Anterior cingulate cortex (tissue), 58 donors: Measurements from ENCODE around the gene TOE1.
A peak's percentile ranks its signal among the peaks of the same experiment; 100 is the strongest.
"Not testable (repeated sequence)": the region's sequence is repeated elsewhere in the genome, so short reads cannot be mapped to it uniquely, and the experiment has no call there.

Source experiments
- DNase-seq, 58 donors: peaks; one replicate each; lab custom pipeline; 2025; lab: John Stamatoyannopoulos, UW

Gene TOE1

DNA sequence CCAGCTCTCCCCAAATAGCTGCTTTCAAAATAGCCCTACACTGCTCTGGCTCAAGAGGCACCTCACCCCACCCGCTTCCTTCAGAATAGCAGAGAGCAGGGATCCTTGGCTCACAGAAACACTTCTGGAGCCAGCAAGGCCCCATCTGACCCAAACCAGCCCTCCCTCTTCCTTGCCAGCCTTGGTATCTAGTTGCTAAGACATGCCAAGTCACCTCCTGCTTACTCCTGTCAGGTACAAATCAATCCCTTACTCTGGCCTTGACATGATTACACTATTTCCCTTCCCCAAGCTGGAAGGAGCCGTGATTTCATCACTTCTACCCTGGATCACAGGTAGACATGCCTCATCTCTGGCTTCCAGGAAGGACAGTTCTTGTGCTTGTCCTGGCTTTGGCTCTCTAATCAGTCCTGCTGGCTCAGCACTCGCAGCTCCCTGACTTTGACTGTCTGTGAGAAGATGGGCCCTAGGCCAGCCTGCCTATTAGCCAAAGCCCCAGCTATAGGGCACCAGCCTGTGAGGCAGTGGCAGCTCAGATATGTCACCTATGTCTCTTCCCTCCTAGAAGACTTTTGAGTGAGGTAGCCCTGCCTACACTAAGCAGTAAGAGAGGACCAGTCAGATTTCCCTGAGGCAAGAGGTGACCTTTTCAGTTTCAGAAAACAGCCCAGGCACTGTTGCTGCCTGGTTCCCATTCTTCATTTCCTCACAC lies 9.2 kb downstream of the TOE1 start:
- DNase-seq: peak in 3 of 58 donors; percentile 11 to 21 (median 19)

DNA sequence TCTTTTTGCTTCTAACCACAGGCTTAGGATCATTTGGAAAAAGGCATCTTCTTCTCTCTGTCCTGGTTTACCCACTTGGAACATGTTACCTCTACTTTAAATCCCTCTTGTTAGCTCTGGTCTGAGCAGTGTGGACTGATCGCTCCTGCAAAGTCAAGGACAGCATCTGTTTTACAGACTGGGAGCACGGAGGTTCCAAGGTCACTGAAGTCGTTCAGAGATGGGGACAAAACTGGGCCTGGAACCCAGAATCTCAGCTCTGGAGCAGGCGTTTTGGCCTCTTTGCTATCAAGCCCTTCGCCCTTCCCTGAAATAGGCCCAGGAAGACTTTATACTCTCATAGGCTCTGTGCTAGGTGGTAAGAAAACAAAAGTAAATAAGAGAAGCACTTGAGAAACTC lies 11.5 kb downstream of the TOE1 start:
- DNase-seq: no peak

DNA sequence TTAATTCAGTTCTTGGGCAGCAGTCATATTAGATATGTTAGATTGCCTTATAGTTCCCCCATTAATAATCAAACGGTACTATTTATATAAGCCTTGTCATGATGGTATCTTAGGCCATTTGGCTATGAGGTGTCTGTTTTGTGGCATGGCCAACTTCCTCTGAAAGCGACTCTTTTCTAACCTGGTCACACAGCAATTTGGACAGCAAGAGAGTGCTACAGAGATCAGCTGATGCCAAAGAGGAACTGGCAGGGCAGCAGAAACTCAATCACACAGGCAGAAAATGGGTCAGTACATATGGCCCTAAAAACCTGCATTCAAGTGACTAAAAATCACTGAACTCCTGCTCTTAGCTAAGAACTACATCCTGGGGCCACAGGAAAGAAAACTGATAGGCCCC lies 13.7 kb downstream of the TOE1 start:
- DNase-seq: peak in 8 of 58 donors; percentile 1 to 17 (median 12)

DNA sequence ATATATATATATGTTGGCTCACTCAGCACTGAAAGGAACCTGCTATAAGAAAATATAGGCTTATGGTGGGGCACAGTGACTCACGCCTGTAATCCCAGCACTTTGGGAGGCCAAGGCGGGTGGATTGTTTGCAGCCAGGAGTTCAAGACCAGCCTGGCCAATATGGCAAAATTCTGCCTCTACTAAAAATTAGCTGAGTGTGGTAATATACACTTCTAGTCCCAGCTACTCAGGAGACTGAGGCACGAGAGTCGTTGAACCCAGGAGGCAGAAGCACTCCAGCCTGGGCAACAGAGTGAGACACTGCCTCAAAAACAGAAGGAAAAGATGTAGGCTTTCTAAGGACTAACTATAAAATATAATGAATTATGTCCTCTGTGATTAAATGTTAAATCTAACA lies 14.9 kb downstream of the TOE1 start:
- DNase-seq: no peak

DNA sequence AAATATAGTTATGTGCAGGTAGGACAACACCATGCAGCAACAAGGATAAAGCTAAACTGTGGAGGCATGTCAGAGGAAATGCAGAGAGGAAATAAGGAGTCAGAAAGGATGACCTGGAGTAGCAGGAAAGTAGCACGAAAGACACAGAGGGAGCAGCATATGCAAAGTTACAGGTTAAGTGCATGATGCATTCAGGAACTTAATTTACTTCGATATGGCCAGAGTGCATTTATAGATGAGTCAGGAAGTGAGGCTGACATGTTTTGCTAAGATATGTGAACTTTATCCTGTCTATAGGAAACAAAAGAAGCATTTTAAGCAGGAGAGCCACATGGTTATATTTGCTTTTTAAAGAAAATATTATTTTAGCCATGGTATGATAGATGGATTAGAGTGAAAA lies 15.7 kb downstream of the TOE1 start:
- DNase-seq: no peak

DNA sequence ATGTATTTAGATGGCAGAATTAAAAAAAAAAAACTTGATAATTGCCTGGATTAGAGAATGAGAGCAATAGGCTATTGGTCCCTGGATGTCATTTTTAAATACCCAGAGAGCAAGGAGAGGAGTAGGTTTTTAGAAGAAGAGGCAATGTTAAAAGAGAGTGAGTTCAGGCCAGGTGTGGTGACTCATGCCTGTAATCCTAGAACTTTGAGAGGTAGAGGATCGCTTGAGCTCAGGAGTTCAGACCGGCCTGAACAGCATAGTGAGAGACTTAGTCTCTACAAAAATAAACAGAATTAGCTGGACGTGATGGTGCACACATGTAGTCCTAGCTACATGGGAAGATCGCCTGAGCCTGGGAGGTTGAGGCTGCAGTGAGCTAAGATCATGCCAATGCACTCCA lies 16.2 kb downstream of the TOE1 start:
- no peak for DNase-seq

DNA sequence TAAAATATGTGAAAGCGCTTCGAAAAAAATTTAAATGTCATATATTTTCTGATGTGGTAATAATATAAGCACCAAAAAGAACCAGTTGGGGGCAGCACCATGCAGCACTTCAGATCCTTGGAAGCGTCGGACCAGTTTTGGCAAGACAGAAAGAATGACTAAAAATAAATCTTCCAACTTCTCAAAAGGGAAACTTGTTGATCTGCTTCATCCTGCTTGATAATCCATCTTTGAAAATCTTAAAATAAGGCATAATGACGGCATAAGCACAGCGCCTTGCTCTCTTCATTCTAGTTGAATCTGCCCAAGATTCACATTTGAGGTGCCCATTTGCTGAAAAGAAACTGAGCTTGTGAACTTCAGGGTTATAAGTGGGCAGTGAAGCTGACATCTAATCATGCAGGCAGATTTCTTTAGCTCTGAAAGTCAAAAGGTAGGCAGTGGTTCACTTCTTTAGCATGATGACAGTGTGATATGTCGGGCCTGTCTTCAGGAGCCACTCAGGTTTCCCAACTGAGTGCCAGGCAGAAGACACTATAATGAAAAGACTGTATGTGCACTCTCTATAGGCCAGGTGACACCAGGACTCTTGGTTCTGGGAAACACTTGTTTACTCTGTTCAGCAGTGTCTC lies 20.0 kb downstream of the TOE1 start:
- DNase-seq: peak in 40 of 58 donors; percentile 10 to 72 (median 36)

DNA sequence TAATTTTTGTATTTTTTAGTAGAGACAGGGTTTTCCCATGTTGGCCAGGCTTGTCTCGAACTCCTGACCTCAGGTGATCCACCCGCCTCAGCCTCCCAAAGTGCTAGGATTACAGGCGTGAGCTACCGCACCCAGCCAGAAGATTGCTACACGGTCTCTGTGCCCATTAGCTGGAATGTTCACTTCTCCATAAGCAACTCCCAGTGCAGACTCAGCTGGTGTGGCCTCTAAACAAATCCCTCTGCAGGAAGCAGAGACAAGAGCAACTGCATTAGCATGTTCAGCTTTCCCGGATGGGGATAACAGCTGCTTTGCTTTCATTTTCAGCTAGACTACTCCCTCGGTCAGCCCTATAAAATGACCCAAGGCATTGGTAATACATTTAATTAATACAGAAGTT lies 21.0 kb downstream of the TOE1 start:
- peak in 12 of 58 donors; percentile 6 to 62 (median 17) for DNase-seq

DNA sequence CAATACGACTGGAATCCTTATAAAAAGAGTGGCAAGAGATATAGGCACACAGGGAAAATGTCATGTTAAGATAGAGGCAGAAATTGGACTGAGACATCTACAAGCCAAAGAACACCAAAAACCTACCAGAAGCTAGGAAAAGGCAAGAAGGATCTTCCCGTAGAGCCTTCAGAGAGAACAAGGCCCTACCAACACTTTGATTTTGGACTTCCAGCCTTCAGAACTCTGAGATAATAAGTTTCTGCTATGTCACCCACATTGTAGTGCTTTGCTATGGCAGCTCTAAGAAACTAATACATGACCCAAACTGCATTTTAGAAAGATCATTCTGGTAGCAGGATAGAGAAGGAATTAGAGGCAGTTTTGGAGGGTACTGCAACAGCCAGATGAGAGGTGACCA lies 24.3 kb downstream of the TOE1 start:
- no peak for DNase-seq

DNA sequence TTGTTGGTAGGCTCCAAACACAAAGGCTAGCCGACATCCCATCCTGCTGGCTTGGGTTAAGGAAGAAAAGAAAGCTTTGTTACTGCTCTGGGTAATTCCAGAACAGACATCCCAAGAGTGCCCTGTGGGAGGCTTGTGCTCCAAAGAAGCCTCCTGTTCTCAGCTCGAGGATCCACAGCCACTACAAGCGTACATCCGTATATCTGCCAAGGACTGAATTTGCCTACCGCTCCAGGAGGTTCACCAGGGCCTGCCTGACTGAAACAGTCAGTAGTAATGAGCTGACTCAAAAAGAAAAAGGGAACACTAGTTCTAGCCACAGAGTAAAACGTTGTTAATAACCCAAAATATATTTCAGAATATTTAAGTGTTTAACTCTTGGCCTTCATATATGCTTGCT lies 25.1 kb downstream of the TOE1 start:
- peak in 18 of 58 donors; percentile 4 to 71 (median 23) for DNase-seq

DNA sequence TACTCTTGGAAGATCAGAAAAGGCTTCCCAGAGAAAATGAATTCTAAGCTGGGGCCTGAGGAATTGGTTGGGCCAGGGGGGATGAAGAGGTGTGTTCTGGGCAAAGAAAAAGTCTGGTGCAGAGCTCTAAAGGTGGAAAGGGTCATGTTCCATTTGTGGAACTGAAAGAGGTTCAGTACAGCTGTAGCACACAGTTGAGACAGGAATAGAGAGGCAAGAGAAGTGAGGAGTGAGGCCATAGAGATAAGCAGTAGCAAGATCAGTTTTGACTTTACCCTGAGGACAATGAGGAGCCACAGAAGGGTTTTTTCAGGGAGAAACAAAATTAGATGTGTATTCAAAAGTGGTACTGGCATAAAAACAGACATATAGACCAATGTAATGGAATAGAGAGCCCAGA lies 30.6 kb downstream of the TOE1 start:
- DNase-seq: no peak

DNA sequence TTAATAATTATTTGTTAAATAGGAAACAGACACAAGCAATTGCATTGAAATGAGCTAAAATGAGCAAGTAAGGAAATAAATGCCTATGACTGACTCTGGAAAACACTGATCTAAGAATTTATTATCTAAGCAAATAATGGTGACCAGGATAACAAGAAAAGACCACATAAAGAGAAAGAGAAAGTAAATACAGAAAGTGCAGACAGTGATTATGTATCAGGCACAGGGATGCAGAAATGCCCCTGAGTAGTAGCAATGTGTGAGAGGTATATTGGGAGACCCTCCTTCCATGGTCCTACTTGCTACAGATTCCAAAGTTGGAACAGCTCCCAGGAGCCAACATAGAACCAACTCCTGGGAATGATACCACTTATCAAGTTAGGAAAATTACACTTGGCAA lies 33.6 kb downstream of the TOE1 start:
- no peak for DNase-seq

DNA sequence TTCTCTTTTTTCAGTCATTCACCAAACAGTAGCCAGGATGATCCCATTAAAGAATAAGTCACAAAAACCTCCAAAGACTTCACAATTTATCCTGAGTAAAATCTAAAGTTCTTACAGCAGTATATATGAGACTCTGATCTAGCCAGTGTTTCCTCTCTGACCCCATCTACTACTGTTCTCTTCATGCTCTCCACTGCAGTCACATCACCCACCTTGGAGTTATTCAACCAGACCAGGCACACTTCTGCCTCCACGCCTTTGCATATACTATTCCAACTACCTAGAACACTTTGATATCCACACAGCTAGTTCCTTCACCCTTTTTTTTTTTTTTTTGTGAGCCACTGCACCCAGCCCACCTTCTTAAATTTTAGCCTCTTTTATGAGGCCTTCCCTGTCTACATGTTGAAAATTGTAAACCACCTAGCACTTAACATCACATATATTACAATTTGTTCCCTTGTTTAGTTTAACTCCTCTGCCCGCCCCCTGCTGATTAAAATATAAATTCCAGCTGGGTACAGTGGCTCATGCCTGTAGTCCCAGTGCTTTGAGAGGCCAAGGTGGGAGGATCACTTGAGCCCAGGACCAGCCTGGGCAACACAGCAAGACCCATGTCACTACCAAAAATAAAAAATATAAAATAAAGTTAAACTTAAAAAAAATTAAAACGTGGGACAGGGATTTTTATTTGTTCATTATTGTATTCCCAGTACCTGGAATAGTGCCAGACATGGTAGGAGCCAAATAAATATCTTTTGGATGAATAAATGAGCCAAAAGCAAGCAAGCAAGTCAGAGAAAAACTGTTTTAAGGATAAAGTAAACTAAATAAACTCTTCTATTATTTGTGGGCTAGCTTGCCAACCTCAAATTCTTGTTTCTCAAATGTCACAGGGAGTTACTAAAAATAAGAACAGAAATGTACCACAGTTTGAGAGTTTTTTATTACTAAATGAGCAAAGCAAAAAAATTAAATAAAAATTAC lies 35.4 kb downstream of the TOE1 start:
- DNase-seq: no peak

DNA sequence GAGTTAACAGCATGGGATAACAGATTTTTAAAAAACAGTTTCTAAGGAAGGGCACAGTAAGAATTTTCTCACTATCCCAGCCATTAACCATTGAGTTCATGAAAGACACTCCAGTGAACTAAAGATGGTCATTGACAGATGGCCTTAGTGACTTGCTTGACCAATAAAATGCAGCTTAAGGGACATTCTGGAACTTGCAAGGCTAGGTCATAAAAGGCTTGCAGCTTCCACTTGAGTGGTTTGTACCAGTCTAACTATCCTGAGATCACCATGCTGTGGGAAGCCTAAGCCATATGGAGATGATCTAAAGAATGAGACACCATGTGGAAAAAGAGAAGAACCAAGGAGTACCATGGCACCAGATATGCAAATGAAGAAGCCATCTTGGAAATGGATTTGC lies 38.2 kb downstream of the TOE1 start:
- DNase-seq: no peak

DNA sequence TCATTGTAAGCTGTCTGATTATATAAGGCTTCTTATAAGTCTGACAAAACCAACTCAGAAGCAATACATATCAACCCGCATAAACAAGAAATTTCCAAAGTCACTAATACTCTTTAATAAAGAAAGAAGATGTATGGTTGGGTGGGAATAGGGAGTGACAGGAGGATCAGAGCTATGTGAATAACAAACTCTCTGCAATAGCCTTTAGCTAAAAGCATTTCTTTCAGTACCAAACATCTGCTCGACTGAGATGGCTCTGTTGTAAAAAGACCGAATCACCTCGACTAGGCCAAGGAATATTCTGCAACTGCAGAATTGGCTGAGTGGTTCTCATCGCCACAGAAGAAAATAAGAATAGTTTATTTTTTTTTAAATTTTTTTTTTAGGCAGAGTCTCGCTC lies 39.6 kb downstream of the TOE1 start:
- no peak for DNase-seq

DNA sequence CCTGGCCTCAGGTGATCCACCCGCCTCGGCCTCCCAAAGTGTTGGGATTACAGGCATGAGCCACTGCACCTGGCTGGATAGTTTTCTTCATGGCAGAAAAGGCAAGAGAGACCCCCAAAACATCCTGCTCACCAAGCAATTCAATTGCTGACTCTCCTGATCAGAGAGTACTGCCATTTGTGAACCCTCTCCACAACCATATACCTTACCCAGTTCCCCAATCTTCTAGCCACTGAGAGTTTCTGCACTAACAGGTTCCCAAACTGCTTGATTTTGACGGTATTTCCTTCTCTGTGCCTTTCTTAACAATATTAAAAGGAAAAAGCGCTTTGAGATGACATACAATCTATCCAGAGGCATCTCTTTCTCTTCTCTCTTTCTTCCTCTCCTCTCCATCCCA lies 40.2 kb downstream of the TOE1 start:
- DNase-seq: no peak

DNA sequence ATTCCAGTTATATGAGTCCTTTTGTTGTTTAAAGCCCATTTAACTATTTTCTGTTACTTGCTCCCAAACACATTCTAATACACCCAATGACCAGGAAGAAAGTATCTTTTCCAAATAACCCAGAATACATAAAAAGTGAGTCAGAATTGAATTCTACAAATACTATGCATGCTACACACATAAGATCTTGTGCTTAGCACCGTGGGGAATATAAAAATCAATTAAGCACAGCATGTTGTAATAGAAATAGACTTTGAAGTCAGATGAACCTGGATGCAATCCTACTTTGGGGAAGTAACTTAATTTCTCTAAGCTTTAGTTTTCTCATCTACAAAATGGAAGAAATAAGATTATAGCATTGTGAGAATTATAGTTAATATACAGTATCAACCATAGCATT lies 40.8 kb downstream of the TOE1 start:
- no peak for DNase-seq

DNA sequence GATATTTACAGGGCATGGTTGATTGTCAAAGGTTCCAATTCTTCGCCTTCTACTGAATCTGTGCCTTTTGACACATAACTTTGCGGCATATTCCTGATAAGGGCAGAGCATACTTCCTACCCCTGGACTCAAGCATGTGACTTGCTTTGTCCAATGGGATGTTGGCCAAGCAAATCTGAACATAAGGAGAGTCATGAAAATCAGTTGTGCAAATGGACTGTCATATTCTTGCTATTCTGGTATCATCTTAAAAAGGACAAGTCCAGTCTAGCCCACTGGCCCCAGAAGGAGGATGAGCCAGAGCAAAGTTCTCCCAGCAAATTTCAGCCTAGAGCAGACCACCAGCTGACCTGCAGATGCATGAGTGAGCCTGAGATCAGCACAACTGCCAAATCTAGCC lies 41.3 kb downstream of the TOE1 start:
- no peak for DNase-seq

DNA sequence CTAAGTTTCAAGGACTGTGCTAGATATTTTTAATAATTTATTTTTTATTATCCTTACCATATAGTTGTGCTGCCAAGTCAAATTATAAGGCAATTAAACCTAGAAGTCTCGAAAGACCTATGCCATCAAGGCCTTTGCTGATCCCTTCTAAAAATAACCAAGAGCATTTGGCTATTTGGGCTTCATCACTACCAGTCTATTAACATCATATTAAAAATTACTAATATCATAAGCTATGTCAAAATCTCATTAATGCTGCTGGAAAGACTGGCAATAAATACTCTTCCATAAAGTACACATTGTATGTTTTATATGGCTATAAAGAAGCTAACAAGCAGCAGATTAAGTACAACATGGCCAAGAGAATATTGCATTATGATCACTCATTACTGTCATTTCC lies 43.2 kb downstream of the TOE1 start:
- no peak for DNase-seq

DNA sequence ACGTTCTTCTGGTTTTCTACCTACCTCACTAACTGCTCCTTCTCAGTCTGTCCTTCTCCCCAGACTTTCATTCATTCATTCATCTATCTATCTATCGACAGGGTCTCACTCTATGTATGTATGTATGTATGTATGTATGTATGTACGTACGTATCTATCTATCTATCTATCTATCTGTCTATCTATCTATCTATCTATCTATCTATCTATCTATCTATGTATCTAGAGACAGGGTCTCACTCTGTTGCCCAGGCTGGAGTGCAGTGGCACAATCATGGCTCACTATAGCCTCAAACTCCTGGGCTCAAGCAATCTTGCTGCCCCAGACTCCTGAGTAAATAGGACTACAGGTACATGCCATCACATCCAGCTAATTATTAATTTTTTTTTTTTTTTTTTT lies 44.2 kb downstream of the TOE1 start:
- DNase-seq: not testable (repeated sequence)

DNA sequence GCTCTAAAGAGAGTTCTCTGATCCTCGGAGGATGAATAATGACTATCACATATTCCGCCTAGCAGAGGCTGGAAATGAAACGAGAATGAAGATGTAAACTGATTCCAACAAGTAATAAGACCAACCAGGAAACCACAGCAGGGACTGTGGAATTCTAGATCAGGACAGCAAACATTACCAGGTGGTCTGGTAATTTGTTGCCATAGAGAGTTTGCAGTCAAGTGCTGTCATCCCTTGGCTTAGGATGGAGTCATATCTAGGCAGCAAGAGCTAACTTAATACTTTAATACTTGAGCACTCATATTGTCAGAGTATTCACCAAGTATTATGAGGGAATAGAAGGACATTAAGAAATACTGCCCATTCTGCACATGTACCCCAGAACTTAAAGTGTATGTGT lies 45.3 kb downstream of the TOE1 start:
- no peak for DNase-seq
